Measurements from ENCODE around the gene CUL1. TPM values are rescaled to one million over a fixed set of nuclear protein-coding genes. Genes with fewer than 3 reads are reported as not detected.

CUL1 gene
- total RNA-seq, 2 experiments from 2014 or later, result 40.5 to 56.6 TPM

- Histone ChIP-seq H3K4me1 (ENCODE audit: insufficient read depth, low read length, poor library complexity, severe bottlenecking) (no peaks in the 10 kb centered on the region), H3K36me3 (ENCODE audit: insufficient read depth, low read length) (peaks cover 94% of the 10 kb centered on the region), H4K20me1 (ENCODE audit: insufficient read depth, low read length) (0 out of 2 replicates have a peak, but pooled peaks cover 11% of the 10 kb centered on the region), H3K9me2 (ENCODE audit: insufficient read depth, low read length) (no peaks in the 10 kb centered on the region), H3K4me2 (ENCODE audit: low read length) (no peak overlapping the region), H2AFZ (ENCODE audit: low read length) (no peak overlapping the region), H3K4me3 (ENCODE audit: low read depth, low read length, poor library complexity, severe bottlenecking) (no peak overlapping the region), H3K9me3 (ENCODE audit: low read length) (no peaks in the 10 kb centered on the region), H3K79me2 (ENCODE audit: insufficient read depth, low read depth, low read length) (peaks cover 57% of the 10 kb centered on the region; the same call in 1 of the 2 replicates), H3K27ac (ENCODE audit: low read depth, low read length, poor library complexity, severe bottlenecking) (no peak overlapping the region)
- ChIA-PET POLR2A (no interaction called here), CTCF (ENCODE audit: unreplicated experiment) (no interaction called here)
- DNase-seq (ENCODE audit: low spot score), result no peak
- TF ChIP-seq CTCF (conservative IDR thresholded peaks at IDR 0.05; ENCODE audit: low read length), result no peak
- no peak for TF ChIP-seq EZH2phosphoT487 (IDR thresholded peaks at IDR 0.05; ENCODE audit: borderline replicate concordance, low read depth, low read length)
- no TSS peak for BruUV-seq (replicated peaks)
- intact Hi-C loops (cut with micrococcal nuclease; ENCODE audit: unreplicated experiment), result no loop called here
These were observed 132.4 kb downstream of the CUL1 start for GRCh38 chr7:148830897-148831692.

- TF ChIP-seq EZH2phosphoT487 (IDR thresholded peaks at IDR 0.05; ENCODE audit: borderline replicate concordance, low read depth, low read length) (no peak), CTCF (conservative IDR thresholded peaks at IDR 0.05; ENCODE audit: low read length) (no peak)
- ChIA-PET CTCF (ENCODE audit: unreplicated experiment) (interaction anchor here (0.8 kb wide), 1 partner anchor 30 kb away, joined by 3 read pairs; no protein-coding TSS in a partner anchor), POLR2A (interaction anchor here (0.7 to 1.8 kb wide), 3 partner anchors 8 to 23 kb away, joined by 3 to 8 read pairs (median 4); no protein-coding TSS in a partner anchor)
- H4K20me1 ChIP-seq (ENCODE audit: insufficient read depth, low read length), result 0 out of 2 replicates have a peak, but pooled peaks cover 13% of the 10 kb centered on the region
- H3K27ac ChIP-seq (ENCODE audit: low read depth, low read length, poor library complexity, severe bottlenecking), result no peak overlapping the region
- H3K9me3 ChIP-seq (ENCODE audit: low read length), result no peaks in the 10 kb centered on the region
- no peak for DNase-seq (ENCODE audit: low spot score)
- H3K79me2 ChIP-seq (ENCODE audit: insufficient read depth, low read depth, low read length), result peaks cover 61% of the 10 kb centered on the region; the same call in 1 of the 2 replicates
- no peak overlapping the region for H3K4me2 ChIP-seq (ENCODE audit: low read length)
- no peak overlapping the region for H3K4me3 ChIP-seq (ENCODE audit: low read depth, low read length, poor library complexity, severe bottlenecking)
- no TSS peak for BruUV-seq (replicated peaks)
- no peaks in the 10 kb centered on the region for H3K9me2 ChIP-seq (ENCODE audit: insufficient read depth, low read length)
- no peaks in the 10 kb centered on the region for H3K4me1 ChIP-seq (ENCODE audit: insufficient read depth, low read length, poor library complexity, severe bottlenecking)
- intact Hi-C loops (cut with micrococcal nuclease; ENCODE audit: unreplicated experiment), result no loop called here
- no peak overlapping the region for H2AFZ ChIP-seq (ENCODE audit: low read length)
- peaks cover 94% of the 10 kb centered on the region for H3K36me3 ChIP-seq (ENCODE audit: insufficient read depth, low read length)
These were observed 133.1 kb downstream of the CUL1 start for GRCh38 chr7:148831782-148832181.

GRCh38 chr7:148834605-148835004 is 135.9 kb downstream of the CUL1 start:
- Histone ChIP-seq H3K4me3 (ENCODE audit: low read depth, low read length, poor library complexity, severe bottlenecking) (no peak overlapping the region), H3K9me2 (ENCODE audit: insufficient read depth, low read length) (no peaks in the 10 kb centered on the region), H3K36me3 (ENCODE audit: insufficient read depth, low read length) (peaks cover 93% of the 10 kb centered on the region), H3K4me2 (ENCODE audit: low read length) (no peak overlapping the region), H3K4me1 (ENCODE audit: insufficient read depth, low read length, poor library complexity, severe bottlenecking) (no peaks in the 10 kb centered on the region), H2AFZ (ENCODE audit: low read length) (no peak overlapping the region), H3K9me3 (ENCODE audit: low read length) (no peaks in the 10 kb centered on the region), H3K79me2 (ENCODE audit: insufficient read depth, low read depth, low read length) (peaks cover 68% of the 10 kb centered on the region; the same call in 1 of the 2 replicates), H4K20me1 (ENCODE audit: insufficient read depth, low read length) (0 out of 2 replicates have a peak, but pooled peaks cover 8% of the 10 kb centered on the region), H3K27ac (ENCODE audit: low read depth, low read length, poor library complexity, severe bottlenecking) (no peak overlapping the region)
- POLR2A ChIA-PET, result interaction anchor here (0.6 to 1.0 kb wide), 2 partner anchors 10 to 405 kb away, joined by 4 read pairs; no protein-coding TSS in a partner anchor
- no TSS peak for BruUV-seq (replicated peaks)
- TF ChIP-seq EZH2phosphoT487 (IDR thresholded peaks at IDR 0.05; ENCODE audit: borderline replicate concordance, low read depth, low read length) (no peak), CTCF (conservative IDR thresholded peaks at IDR 0.05; ENCODE audit: low read length) (no peak)
- intact Hi-C loops (cut with micrococcal nuclease; ENCODE audit: unreplicated experiment), result loop anchor here (1.0 kb wide), 1 partner anchor 9 kb away; no protein-coding TSS in a partner anchor
- no peak for DNase-seq (ENCODE audit: low spot score)
- CTCF ChIA-PET (ENCODE audit: unreplicated experiment), result no interaction called here

Measured in OCI-LY7 (cell line).